ENCODE data around the gene KSR1. TPM values are rescaled to one million over a fixed set of nuclear protein-coding genes. Genes with fewer than 3 reads are reported as not detected.

KSR1 gene
- total RNA-seq, 1 experiment from 2014 or later = 4.5 TPM

- Mint-ChIP-seq H3K27me3 (ENCODE audit: unreplicated experiment) (peaks cover 18% of the 10 kb centered on the region), H3K36me3 (ENCODE audit: insufficient read depth, unreplicated experiment) (no peaks in the 10 kb centered on the region), H3K4me1 (ENCODE audit: low read depth, unreplicated experiment) (peaks cover 15% of the 10 kb centered on the region), H3K4me3 (ENCODE audit: low read depth, unreplicated experiment) (no peak overlapping the region), H3K27ac (ENCODE audit: unreplicated experiment) (no peak overlapping the region), H3K9me3 (ENCODE audit: low read depth, unreplicated experiment) (no peaks in the 10 kb centered on the region)
- CTCF ChIA-PET = no interaction called here
- BruUV-seq (replicated peaks) = no TSS peak
- TF ChIP-seq, protein P1, sequence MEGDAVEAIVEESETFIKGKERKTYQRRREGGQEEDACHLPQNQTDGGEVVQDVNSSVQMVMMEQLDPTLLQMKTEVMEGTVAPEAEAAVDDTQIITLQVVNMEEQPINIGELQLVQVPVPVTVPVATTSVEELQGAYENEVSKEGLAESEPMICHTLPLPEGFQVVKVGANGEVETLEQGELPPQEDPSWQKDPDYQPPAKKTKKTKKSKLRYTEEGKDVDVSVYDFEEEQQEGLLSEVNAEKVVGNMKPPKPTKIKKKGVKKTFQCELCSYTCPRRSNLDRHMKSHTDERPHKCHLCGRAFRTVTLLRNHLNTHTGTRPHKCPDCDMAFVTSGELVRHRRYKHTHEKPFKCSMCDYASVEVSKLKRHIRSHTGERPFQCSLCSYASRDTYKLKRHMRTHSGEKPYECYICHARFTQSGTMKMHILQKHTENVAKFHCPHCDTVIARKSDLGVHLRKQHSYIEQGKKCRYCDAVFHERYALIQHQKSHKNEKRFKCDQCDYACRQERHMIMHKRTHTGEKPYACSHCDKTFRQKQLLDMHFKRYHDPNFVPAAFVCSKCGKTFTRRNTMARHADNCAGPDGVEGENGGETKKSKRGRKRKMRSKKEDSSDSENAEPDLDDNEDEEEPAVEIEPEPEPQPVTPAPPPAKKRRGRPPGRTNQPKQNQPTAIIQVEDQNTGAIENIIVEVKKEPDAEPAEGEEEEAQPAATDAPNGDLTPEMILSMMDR (IDR thresholded peaks at IDR 0.05; ENCODE audit: unreplicated experiment) = no peak
- intact Hi-C loops (cut with micrococcal nuclease; ENCODE audit: unreplicated experiment) = no loop called here
- DNase-seq = no peak
Measured at GRCh38 chr17:27524594-27524993, 68.3 kb downstream of the KSR1 start.

DNA sequence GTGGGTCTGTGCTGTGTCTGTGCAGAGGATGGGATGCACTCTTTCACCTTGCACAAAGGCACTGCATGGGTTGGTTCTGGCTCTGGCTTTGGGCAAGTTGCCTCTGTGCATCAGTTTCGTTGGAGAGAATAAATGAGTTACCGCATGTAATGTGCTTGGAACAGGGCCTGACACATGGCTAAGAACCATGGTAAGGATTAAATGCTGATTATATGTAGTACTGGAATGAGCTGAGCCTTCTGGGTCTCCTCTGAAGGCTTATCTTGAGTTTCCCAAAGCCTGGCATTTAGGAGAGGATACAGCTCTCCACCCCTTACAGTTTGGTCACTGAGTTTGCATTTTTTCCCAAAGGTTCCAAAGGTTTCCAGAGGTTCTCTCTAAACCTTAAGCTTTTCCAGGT, 69.1 kb downstream of the KSR1 start:
- TF ChIP-seq, protein P1 (IDR thresholded peaks at IDR 0.05; ENCODE audit: unreplicated experiment) = no peak

GRCh38 chr17:27525836-27526603, 69.8 kb downstream of the KSR1 start:
- CTCF ChIA-PET = interaction anchor here (0.9 kb wide), 1 partner anchor 27 kb away, joined by 3 read pairs; no protein-coding TSS in a partner anchor
- H3K36me3 Mint-ChIP-seq (ENCODE audit: insufficient read depth, unreplicated experiment) = no peaks in the 10 kb centered on the region
- no peak overlapping the region for H3K27ac Mint-ChIP-seq (ENCODE audit: unreplicated experiment)
- no peak overlapping the region for H3K4me3 Mint-ChIP-seq (ENCODE audit: low read depth, unreplicated experiment)
- H3K27me3 Mint-ChIP-seq (ENCODE audit: unreplicated experiment) = peaks cover 18% of the 10 kb centered on the region
- peaks cover 17% of the 10 kb centered on the region for H3K4me1 Mint-ChIP-seq (ENCODE audit: low read depth, unreplicated experiment)
- BruUV-seq (replicated peaks) = no TSS peak
- intact Hi-C loops (cut with micrococcal nuclease; ENCODE audit: unreplicated experiment) = no loop called here
- TF ChIP-seq, protein P1 (IDR thresholded peaks at IDR 0.05; ENCODE audit: unreplicated experiment) = no peak
- H3K9me3 Mint-ChIP-seq (ENCODE audit: low read depth, unreplicated experiment) = no peaks in the 10 kb centered on the region
- DNase-seq = no peak

More for the DNA sequence above, 69.1 kb downstream of the KSR1 start:
- intact Hi-C loops (cut with micrococcal nuclease; ENCODE audit: unreplicated experiment) = no loop called here
- CTCF ChIA-PET = no interaction called here
- Mint-ChIP-seq H3K9me3 (ENCODE audit: low read depth, unreplicated experiment) (no peaks in the 10 kb centered on the region), H3K4me3 (ENCODE audit: low read depth, unreplicated experiment) (no peak overlapping the region), H3K27ac (ENCODE audit: unreplicated experiment) (no peak overlapping the region), H3K27me3 (ENCODE audit: unreplicated experiment) (peaks cover 18% of the 10 kb centered on the region), H3K36me3 (ENCODE audit: insufficient read depth, unreplicated experiment) (no peaks in the 10 kb centered on the region), H3K4me1 (ENCODE audit: low read depth, unreplicated experiment) (peaks cover 17% of the 10 kb centered on the region)
- BruUV-seq (replicated peaks) = no TSS peak
- DNase-seq = no peak

DNA sequence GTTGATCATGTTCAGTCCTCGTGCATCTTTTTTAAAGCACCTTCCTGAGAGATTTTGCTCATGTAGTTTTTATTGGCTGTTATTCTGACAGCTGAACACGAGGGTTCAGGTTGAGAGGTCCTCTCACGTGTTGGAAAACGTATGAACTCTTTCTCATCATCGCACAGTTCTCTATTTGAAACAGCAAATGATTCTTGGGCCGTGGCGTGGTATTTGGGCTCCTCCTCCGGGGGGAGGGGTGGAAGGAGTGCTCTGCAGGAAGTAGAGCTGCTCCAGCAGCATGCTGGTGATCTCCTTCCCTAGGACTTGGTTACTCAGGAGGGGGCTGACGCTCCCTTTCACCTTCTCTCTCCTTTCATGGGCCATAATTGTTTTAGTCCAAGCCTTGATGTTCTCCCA, 70.4 kb downstream of the KSR1 start:
- Mint-ChIP-seq H3K4me3 (ENCODE audit: low read depth, unreplicated experiment) (no peak overlapping the region), H3K36me3 (ENCODE audit: insufficient read depth, unreplicated experiment) (no peaks in the 10 kb centered on the region), H3K4me1 (ENCODE audit: low read depth, unreplicated experiment) (peaks cover 17% of the 10 kb centered on the region), H3K27me3 (ENCODE audit: unreplicated experiment) (peaks cover 18% of the 10 kb centered on the region), H3K9me3 (ENCODE audit: low read depth, unreplicated experiment) (no peaks in the 10 kb centered on the region), H3K27ac (ENCODE audit: unreplicated experiment) (no peak overlapping the region)
- TF ChIP-seq, protein P1 (IDR thresholded peaks at IDR 0.05; ENCODE audit: unreplicated experiment) = no peak
- intact Hi-C loops (cut with micrococcal nuclease; ENCODE audit: unreplicated experiment) = no loop called here
- CTCF ChIA-PET = interaction anchor here (0.9 kb wide), 1 partner anchor 26 kb away, joined by 3 read pairs; no protein-coding TSS in a partner anchor
- BruUV-seq (replicated peaks) = no TSS peak
- DNase-seq = peak; percentile 35
